WTC11 (cell line): Measurements from ENCODE around the gene FER. TPM values are rescaled to one million over a fixed set of nuclear protein-coding genes. Genes with fewer than 3 reads are reported as not detected.
"Not testable (repeated sequence)": the region's sequence is repeated elsewhere in the genome, so short reads cannot be mapped to it uniquely, and the experiment has no call there.

Experiments used
- ATAC-seq: fragments of 200-7000 bp; cut with Tn5 transposase; 2 replicates; pipeline ENCODE4 v1.10.0; 2021; ENCODE audit warnings: mild to moderate bottlenecking, moderate library complexity
- CTCF ChIA-PET: fragments of 300-600 bp; sonication (Branson Sonifier 250); formaldehyde crosslinking; loops from one replicate; lab custom pipeline; 2021; ENCODE audit warnings: antibody characterized with exemption; lab: Charles Lee
- POLR2A ChIA-PET: fragments of 350-600 bp; sonication (Branson Sonifier 250); formaldehyde crosslinking; loops from one replicate; lab custom pipeline; 2021; ENCODE audit warnings: antibody characterized with exemption; lab: Charles Lee
- DNase-seq: peaks from one replicate; pipeline ENCODE4 v3.0.0; 2021; ENCODE audit warnings: low spot score
- H3K27ac Mint-ChIP-seq: 2 replicates; pipeline ENCODE4 v1.8.0; 2021; ENCODE audit warnings: mixed read lengths
- H3K27me3 Mint-ChIP-seq: 2 replicates; pipeline ENCODE4 v1.8.0; 2021; ENCODE audit warnings: low read depth, mild to moderate bottlenecking, moderate library complexity, mixed read lengths
- H3K36me3 Mint-ChIP-seq: 2 replicates; pipeline ENCODE4 v1.8.0; 2021; ENCODE audit warnings: mixed read lengths
- H3K4me1 Mint-ChIP-seq: 2 replicates; pipeline ENCODE4 v1.8.0; 2022; ENCODE audit warnings: mixed read lengths
- H3K4me3 Mint-ChIP-seq: 2 replicates; pipeline ENCODE4 v1.8.0; 2021; ENCODE audit warnings: mild to moderate bottlenecking, moderate library complexity, mixed read lengths
- H3K9me3 Mint-ChIP-seq: 2 replicates; pipeline ENCODE4 v1.8.0; 2021; ENCODE audit warnings: mixed read lengths
- AR ChIP-seq: fragments of 250-450 bp; sonication (Bioruptor Pico); IDR thresholded peaks from 2 replicates; pipeline ENCODE4 v1.9.0; 2021; ENCODE audit warnings: mild to moderate bottlenecking
- ATF1 ChIP-seq: sonication (generic); formaldehyde crosslinking; IDR thresholded peaks from 2 replicates; pipeline ENCODE4 v1.8.1; 2023; ENCODE audit warnings: mild to moderate bottlenecking, moderate library complexity, missing genetic modification reagents
- CREB1 ChIP-seq: sonication (generic); formaldehyde crosslinking; IDR thresholded peaks from 2 replicates; pipeline ENCODE4 v1.8.0; 2023; ENCODE audit warnings: mild to moderate bottlenecking, missing genetic modification reagents
- CREM ChIP-seq: sonication (generic); formaldehyde crosslinking; IDR thresholded peaks from 2 replicates; pipeline ENCODE4 v1.8.1; 2022; ENCODE audit warnings: mild to moderate bottlenecking, missing genetic modification reagents, moderate library complexity
- ERG ChIP-seq: fragments of 250-450 bp; sonication (Bioruptor Pico); IDR thresholded peaks from 2 replicates; pipeline ENCODE4 v1.8.0; 2021; ENCODE audit warnings: mild to moderate bottlenecking
- IRF2 ChIP-seq: sonication (generic); formaldehyde crosslinking; IDR thresholded peaks from 2 replicates; pipeline ENCODE4 v1.8.0; 2022; ENCODE audit warnings: low read depth, missing genetic modification reagents, borderline replicate concordance
- KAT7 ChIP-seq: sonication (generic); formaldehyde crosslinking; IDR thresholded peaks from 2 replicates; pipeline ENCODE4 v1.8.1; 2023; ENCODE audit warnings: missing genetic modification reagents, mild to moderate bottlenecking, borderline replicate concordance
- MXD4 ChIP-seq: fragments of 250-450 bp; sonication (Bioruptor Pico); IDR thresholded peaks from 2 replicates; pipeline ENCODE4 v1.8.0; 2021; ENCODE audit warnings: mild to moderate bottlenecking, moderate library complexity, borderline replicate concordance
- ZBTB43 ChIP-seq: sonication (generic); formaldehyde crosslinking; IDR thresholded peaks from 2 replicates; pipeline ENCODE4 v1.8.1; 2023; ENCODE audit warnings: mild to moderate bottlenecking, missing genetic modification reagents
- ZNF138 ChIP-seq: sonication (generic); formaldehyde crosslinking; conservative IDR thresholded peaks from 2 replicates; pipeline ENCODE4 v1.8.1; 2022; ENCODE audit warnings: mild to moderate bottlenecking, moderate library complexity, missing genetic modification reagents
- total RNA-seq: library from RNA; stranded (reverse); gene quantifications from 3 replicates; pipeline ENCODE4 v1.2.3, GENCODE V29; 2021
- TF ChIP-seq, protein P1 (sequence below): sonication (generic); formaldehyde crosslinking; IDR thresholded peaks from 2 replicates; pipeline ENCODE4 v1.8.0; 2022; ENCODE audit warnings: mild to moderate bottlenecking, missing genetic modification reagents
- TF ChIP-seq, protein P2 (sequence below): sonication (generic); formaldehyde crosslinking; conservative IDR thresholded peaks from 2 replicates; pipeline ENCODE4 v1.8.1; 2022; ENCODE audit warnings: mild to moderate bottlenecking, missing genetic modification reagents
- TF ChIP-seq, protein P3 (sequence below): sonication (generic); formaldehyde crosslinking; IDR thresholded peaks from 2 replicates; pipeline ENCODE4 v1.8.1; 2022; ENCODE audit warnings: missing genetic modification reagents, borderline replicate concordance
- TF ChIP-seq, protein P4 (sequence below): sonication (generic); formaldehyde crosslinking; IDR thresholded peaks from 2 replicates; pipeline ENCODE4 v1.8.1; 2022; ENCODE audit warnings: mild to moderate bottlenecking, moderate library complexity, missing genetic modification reagents

Gene FER
- total RNA-seq, 1 experiment from 2014 or later: 13.8 TPM

DNA sequence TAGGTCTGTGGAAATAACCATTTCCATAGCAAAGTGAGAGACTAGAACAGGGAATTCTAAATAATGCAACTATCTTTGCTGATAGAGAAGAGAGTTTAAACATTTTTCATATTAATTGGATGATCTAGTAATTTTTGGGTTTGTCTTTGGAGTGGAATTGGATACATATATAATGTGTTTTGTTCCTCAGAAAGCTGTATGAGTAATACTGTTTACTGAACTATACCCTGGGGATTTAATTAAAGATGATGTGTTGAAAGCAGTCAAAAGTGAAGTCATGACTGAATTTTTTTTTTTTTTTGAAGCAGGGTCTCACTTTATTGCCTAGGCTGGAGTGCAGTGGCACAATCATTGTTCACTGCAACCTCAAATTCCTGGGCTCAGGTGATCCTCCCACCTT is 17.9 kb downstream of the FER start (continued):
- TF ChIP-seq, protein P1, sequence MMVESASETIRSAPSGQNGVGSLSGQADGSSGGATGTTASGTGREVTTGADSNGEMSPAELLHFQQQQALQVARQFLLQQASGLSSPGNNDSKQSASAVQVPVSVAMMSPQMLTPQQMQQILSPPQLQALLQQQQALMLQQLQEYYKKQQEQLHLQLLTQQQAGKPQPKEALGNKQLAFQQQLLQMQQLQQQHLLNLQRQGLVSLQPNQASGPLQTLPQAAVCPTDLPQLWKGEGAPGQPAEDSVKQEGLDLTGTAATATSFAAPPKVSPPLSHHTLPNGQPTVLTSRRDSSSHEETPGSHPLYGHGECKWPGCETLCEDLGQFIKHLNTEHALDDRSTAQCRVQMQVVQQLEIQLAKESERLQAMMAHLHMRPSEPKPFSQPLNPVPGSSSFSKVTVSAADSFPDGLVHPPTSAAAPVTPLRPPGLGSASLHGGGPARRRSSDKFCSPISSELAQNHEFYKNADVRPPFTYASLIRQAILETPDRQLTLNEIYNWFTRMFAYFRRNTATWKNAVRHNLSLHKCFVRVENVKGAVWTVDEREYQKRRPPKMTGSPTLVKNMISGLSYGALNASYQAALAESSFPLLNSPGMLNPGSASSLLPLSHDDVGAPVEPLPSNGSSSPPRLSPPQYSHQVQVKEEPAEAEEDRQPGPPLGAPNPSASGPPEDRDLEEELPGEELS (CRISPR knock-in tag): no peak

DNA sequence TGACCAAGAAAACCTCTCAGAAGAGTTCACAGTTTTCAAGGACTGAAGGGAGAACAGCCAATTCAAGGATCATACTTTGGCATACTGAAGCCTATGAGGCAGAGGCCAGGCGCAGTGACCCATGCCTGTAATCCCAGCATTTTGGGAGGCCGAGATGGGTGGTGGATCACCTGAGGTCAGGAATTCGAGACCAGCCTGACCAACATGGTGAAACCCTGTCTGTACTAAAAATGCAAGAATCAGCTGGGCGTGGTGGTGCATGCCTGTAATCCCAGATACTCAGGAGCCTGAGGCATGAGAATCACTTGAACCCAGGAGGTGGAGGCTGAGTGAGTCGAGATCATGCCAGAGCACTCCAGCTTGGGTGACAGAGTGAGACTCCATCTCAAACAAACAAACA is 19.2 kb downstream of the FER start:
- H3K27me3 Mint-ChIP-seq, POLR2A ChIA-PET, ATAC-seq, H3K36me3 Mint-ChIP-seq, H3K27ac Mint-ChIP-seq, H3K9me3 Mint-ChIP-seq, DNase-seq, H3K4me3 Mint-ChIP-seq, CTCF ChIA-PET: not testable (repeated sequence)
- peaks cover 25% of the 10 kb centered on the region for H3K4me1 Mint-ChIP-seq

GRCh38 chr5:108769352-108769751 is 21.7 kb downstream of the FER start:
- H3K4me3 Mint-ChIP-seq: no peak overlapping the region
- ATAC-seq (no peak), DNase-seq (no peak)
- peaks cover 12% of the 10 kb centered on the region for H3K9me3 Mint-ChIP-seq
- H3K4me1 Mint-ChIP-seq: peaks cover 4% of the 10 kb centered on the region
- POLR2A ChIA-PET: no interaction called here
- CTCF ChIA-PET: no interaction called here
- no peak for TF ChIP-seq ZBTB43
- no peak for TF ChIP-seq MXD4 (CRISPR knock-in tag)
- TF ChIP-seq AR (CRISPR knock-in tag): no peak
- TF ChIP-seq KAT7: no peak
- TF ChIP-seq IRF2 (CRISPR knock-in tag): no peak
- no peak for TF ChIP-seq CREB1 (CRISPR knock-in tag)
- TF ChIP-seq, protein P2, sequence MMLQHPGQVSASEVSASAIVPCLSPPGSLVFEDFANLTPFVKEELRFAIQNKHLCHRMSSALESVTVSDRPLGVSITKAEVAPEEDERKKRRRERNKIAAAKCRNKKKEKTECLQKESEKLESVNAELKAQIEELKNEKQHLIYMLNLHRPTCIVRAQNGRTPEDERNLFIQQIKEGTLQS: no peak
- no peak for TF ChIP-seq ERG (CRISPR knock-in tag)
- no peak for TF ChIP-seq CREM (CRISPR knock-in tag)
- TF ChIP-seq, protein P3, sequence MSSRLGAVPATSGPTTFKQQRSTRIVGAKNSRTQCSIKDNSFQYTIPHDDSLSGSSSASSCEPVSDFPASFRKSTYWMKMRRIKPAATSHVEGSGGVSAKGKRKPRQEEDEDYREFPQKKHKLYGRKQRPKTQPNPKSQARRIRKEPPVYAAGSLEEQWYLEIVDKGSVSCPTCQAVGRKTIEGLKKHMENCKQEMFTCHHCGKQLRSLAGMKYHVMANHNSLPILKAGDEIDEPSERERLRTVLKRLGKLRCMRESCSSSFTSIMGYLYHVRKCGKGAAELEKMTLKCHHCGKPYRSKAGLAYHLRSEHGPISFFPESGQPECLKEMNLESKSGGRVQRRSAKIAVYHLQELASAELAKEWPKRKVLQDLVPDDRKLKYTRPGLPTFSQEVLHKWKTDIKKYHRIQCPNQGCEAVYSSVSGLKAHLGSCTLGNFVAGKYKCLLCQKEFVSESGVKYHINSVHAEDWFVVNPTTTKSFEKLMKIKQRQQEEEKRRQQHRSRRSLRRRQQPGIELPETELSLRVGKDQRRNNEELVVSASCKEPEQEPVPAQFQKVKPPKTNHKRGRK (CRISPR knock-in tag): no peak
- no peak for TF ChIP-seq ZNF138 (CRISPR knock-in tag)
- TF ChIP-seq, protein P4, sequence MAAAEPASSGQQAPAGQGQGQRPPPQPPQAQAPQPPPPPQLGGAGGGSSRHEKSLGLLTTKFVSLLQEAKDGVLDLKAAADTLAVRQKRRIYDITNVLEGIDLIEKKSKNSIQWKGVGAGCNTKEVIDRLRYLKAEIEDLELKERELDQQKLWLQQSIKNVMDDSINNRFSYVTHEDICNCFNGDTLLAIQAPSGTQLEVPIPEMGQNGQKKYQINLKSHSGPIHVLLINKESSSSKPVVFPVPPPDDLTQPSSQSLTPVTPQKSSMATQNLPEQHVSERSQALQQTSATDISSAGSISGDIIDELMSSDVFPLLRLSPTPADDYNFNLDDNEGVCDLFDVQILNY (CRISPR knock-in tag): no peak
- TF ChIP-seq ATF1 (CRISPR knock-in tag): no peak
- no peaks in the 10 kb centered on the region for H3K27me3 Mint-ChIP-seq
- peaks cover 12% of the 10 kb centered on the region for H3K36me3 Mint-ChIP-seq
- H3K27ac Mint-ChIP-seq: peak overlapping the region; percentile 4; the same call in 1 of the 2 replicates
